ENCODE measurements around the gene PRKD3.

The PRKD3 gene

GRCh38 chr2:37342591-37343220 lies 18.1 kb upstream of the PRKD3 start:
- peaks cover 8% of the 10 kb centered on the region for H3K27me3 ChIP-seq (ENCODE audit: control insufficient read depth, insufficient read depth, low read length)
- H3K9ac ChIP-seq (ENCODE audit: low read depth, low read length), result no peak overlapping the region
- H3K27ac ChIP-seq (ENCODE audit: low read depth, low read length), result peak overlapping the region; percentile 57

GRCh38 chr2:37340637-37341036 lies 16.0 kb upstream of the PRKD3 start:
- H3K36me3 ChIP-seq (ENCODE audit: control insufficient read depth, insufficient read depth, low read length), result no peaks in the 10 kb centered on the region
- H3K9me3 ChIP-seq (ENCODE audit: control insufficient read depth, insufficient read depth, low read length), result no peaks in the 10 kb centered on the region
- peaks cover 19% of the 10 kb centered on the region for H3K4me1 ChIP-seq (ENCODE audit: control insufficient read depth, insufficient read depth, low read length)
- H3K4me3 ChIP-seq (ENCODE audit: low read depth, low read length), result no peak overlapping the region
- H3K27me3 ChIP-seq (ENCODE audit: control insufficient read depth, insufficient read depth, low read length), result peaks cover 8% of the 10 kb centered on the region
- no peak overlapping the region for H3K27ac ChIP-seq (ENCODE audit: low read depth, low read length)
- no peak overlapping the region for H3K9ac ChIP-seq (ENCODE audit: low read depth, low read length)

More at GRCh38 chr2:37342591-37343220, 18.1 kb upstream of the PRKD3 start:
- H3K4me3 ChIP-seq (ENCODE audit: low read depth, low read length), result no peak overlapping the region
- H3K9me3 ChIP-seq (ENCODE audit: control insufficient read depth, insufficient read depth, low read length), result no peaks in the 10 kb centered on the region
- H3K36me3 ChIP-seq (ENCODE audit: control insufficient read depth, insufficient read depth, low read length), result no peaks in the 10 kb centered on the region
- H3K4me1 ChIP-seq (ENCODE audit: control insufficient read depth, insufficient read depth, low read length), result peaks cover 19% of the 10 kb centered on the region

GRCh38 chr2:37338933-37339332 lies 14.3 kb upstream of the PRKD3 start:
- no peaks in the 10 kb centered on the region; the same call in 1 of the 2 replicates for H3K27me3 ChIP-seq (ENCODE audit: control insufficient read depth, insufficient read depth, low read length)
- no peak overlapping the region for H3K27ac ChIP-seq (ENCODE audit: low read depth, low read length)
- H3K36me3 ChIP-seq (ENCODE audit: control insufficient read depth, insufficient read depth, low read length), result no peaks in the 10 kb centered on the region
- peaks cover 12% of the 10 kb centered on the region; the same call in 1 of the 2 replicates for H3K4me1 ChIP-seq (ENCODE audit: control insufficient read depth, insufficient read depth, low read length)
- H3K9ac ChIP-seq (ENCODE audit: low read depth, low read length), result no peak overlapping the region
- no peaks in the 10 kb centered on the region for H3K9me3 ChIP-seq (ENCODE audit: control insufficient read depth, insufficient read depth, low read length)
- no peak overlapping the region for H3K4me3 ChIP-seq (ENCODE audit: low read depth, low read length)

- no peak overlapping the region for H3K9ac ChIP-seq (ENCODE audit: low read depth, low read length)
- no peaks in the 10 kb centered on the region for H3K9me3 ChIP-seq (ENCODE audit: control insufficient read depth, insufficient read depth, low read length)
- H3K27ac ChIP-seq (ENCODE audit: low read depth, low read length), result no peak overlapping the region
- H3K27me3 ChIP-seq (ENCODE audit: control insufficient read depth, insufficient read depth, low read length), result no peaks in the 10 kb centered on the region
- H3K4me3 ChIP-seq (ENCODE audit: low read depth, low read length), result no peak overlapping the region
- H3K4me1 ChIP-seq (ENCODE audit: control insufficient read depth, insufficient read depth, low read length), result peaks cover under 1% of the 10 kb centered on the region; the same call in 1 of the 2 replicates
- no peaks in the 10 kb centered on the region for H3K36me3 ChIP-seq (ENCODE audit: control insufficient read depth, insufficient read depth, low read length)
Measured at GRCh38 chr2:37337620-37338280, 13.1 kb upstream of the PRKD3 start.

GRCh38 chr2:37335604-37336003 lies 11.0 kb upstream of the PRKD3 start:
- no peak overlapping the region for H3K9ac ChIP-seq (ENCODE audit: low read depth, low read length)

GRCh38 chr2:37333256-37333655 lies 8.6 kb upstream of the PRKD3 start:
- H3K9me3 ChIP-seq (ENCODE audit: control insufficient read depth, insufficient read depth, low read length), result no peaks in the 10 kb centered on the region
- no peaks in the 10 kb centered on the region for H3K27me3 ChIP-seq (ENCODE audit: control insufficient read depth, insufficient read depth, low read length)
- H3K4me1 ChIP-seq (ENCODE audit: control insufficient read depth, insufficient read depth, low read length), result no peaks in the 10 kb centered on the region
- no peaks in the 10 kb centered on the region for H3K36me3 ChIP-seq (ENCODE audit: control insufficient read depth, insufficient read depth, low read length)
- no peak overlapping the region for H3K4me3 ChIP-seq (ENCODE audit: low read depth, low read length)
- H3K27ac ChIP-seq (ENCODE audit: low read depth, low read length), result no peak overlapping the region
- H3K9ac ChIP-seq (ENCODE audit: low read depth, low read length), result no peak overlapping the region

More at GRCh38 chr2:37335604-37336003, 11.0 kb upstream of the PRKD3 start:
- Histone ChIP-seq H3K4me1 (ENCODE audit: control insufficient read depth, insufficient read depth, low read length) (no peaks in the 10 kb centered on the region), H3K36me3 (ENCODE audit: control insufficient read depth, insufficient read depth, low read length) (no peaks in the 10 kb centered on the region), H3K4me3 (ENCODE audit: low read depth, low read length) (no peak overlapping the region), H3K27ac (ENCODE audit: low read depth, low read length) (no peak overlapping the region), H3K27me3 (ENCODE audit: control insufficient read depth, insufficient read depth, low read length) (no peaks in the 10 kb centered on the region), H3K9me3 (ENCODE audit: control insufficient read depth, insufficient read depth, low read length) (no peaks in the 10 kb centered on the region)

GRCh38 chr2:37332560-37332959 lies 7.9 kb upstream of the PRKD3 start:
- H3K9ac ChIP-seq (ENCODE audit: low read depth, low read length), result no peak overlapping the region
- no peak overlapping the region for H3K4me3 ChIP-seq (ENCODE audit: low read depth, low read length)
- no peaks in the 10 kb centered on the region for H3K4me1 ChIP-seq (ENCODE audit: control insufficient read depth, insufficient read depth, low read length)
- no peak overlapping the region for H3K27ac ChIP-seq (ENCODE audit: low read depth, low read length)
- no peaks in the 10 kb centered on the region for H3K36me3 ChIP-seq (ENCODE audit: control insufficient read depth, insufficient read depth, low read length)
- H3K27me3 ChIP-seq (ENCODE audit: control insufficient read depth, insufficient read depth, low read length), result no peaks in the 10 kb centered on the region
- H3K9me3 ChIP-seq (ENCODE audit: control insufficient read depth, insufficient read depth, low read length), result no peaks in the 10 kb centered on the region

- Histone ChIP-seq H3K4me3 (ENCODE audit: low read depth, low read length) (no peak overlapping the region), H3K27me3 (ENCODE audit: control insufficient read depth, insufficient read depth, low read length) (peaks cover 10% of the 10 kb centered on the region), H3K4me1 (ENCODE audit: control insufficient read depth, insufficient read depth, low read length) (no peaks in the 10 kb centered on the region), H3K36me3 (ENCODE audit: control insufficient read depth, insufficient read depth, low read length) (no peaks in the 10 kb centered on the region), H3K9ac (ENCODE audit: low read depth, low read length) (no peak overlapping the region), H3K9me3 (ENCODE audit: control insufficient read depth, insufficient read depth, low read length) (no peaks in the 10 kb centered on the region), H3K27ac (ENCODE audit: low read depth, low read length) (no peak overlapping the region)
Measured at GRCh38 chr2:37330681-37331080, 6.0 kb upstream of the PRKD3 start.

- Histone ChIP-seq H3K9me3 (ENCODE audit: control insufficient read depth, insufficient read depth, low read length) (no peaks in the 10 kb centered on the region), H3K27me3 (ENCODE audit: control insufficient read depth, insufficient read depth, low read length) (peaks cover 20% of the 10 kb centered on the region), H3K9ac (ENCODE audit: low read depth, low read length) (no peak overlapping the region), H3K36me3 (ENCODE audit: control insufficient read depth, insufficient read depth, low read length) (peaks cover 4% of the 10 kb centered on the region; the same call in 1 of the 2 replicates), H3K4me1 (ENCODE audit: control insufficient read depth, insufficient read depth, low read length) (peaks cover 15% of the 10 kb centered on the region; the same call in 1 of the 2 replicates), H3K27ac (ENCODE audit: low read depth, low read length) (no peak overlapping the region), H3K4me3 (ENCODE audit: low read depth, low read length) (no peak overlapping the region)
Measured at GRCh38 chr2:37326866-37327634, 2.4 kb upstream of the PRKD3 start.

- Histone ChIP-seq H3K4me3 (ENCODE audit: low read depth, low read length) (no peak overlapping the region), H3K27me3 (ENCODE audit: control insufficient read depth, insufficient read depth, low read length) (peaks cover 20% of the 10 kb centered on the region), H3K9me3 (ENCODE audit: control insufficient read depth, insufficient read depth, low read length) (no peaks in the 10 kb centered on the region), H3K36me3 (ENCODE audit: control insufficient read depth, insufficient read depth, low read length) (peaks cover 12% of the 10 kb centered on the region), H3K27ac (ENCODE audit: low read depth, low read length) (no peak overlapping the region), H3K9ac (ENCODE audit: low read depth, low read length) (no peak overlapping the region), H3K4me1 (ENCODE audit: control insufficient read depth, insufficient read depth, low read length) (peaks cover 18% of the 10 kb centered on the region; the same call in 1 of the 2 replicates)
Measured at GRCh38 chr2:37326285-37326684, 1.7 kb upstream of the PRKD3 start.

Measured in HUES48 (cell line).